ENCODE results near the gene PPIP5K2. TPM values are rescaled to one million over a fixed set of nuclear protein-coding genes. Genes with fewer than 3 reads are reported as not detected.

PPIP5K2 gene
- total and polyA plus RNA-seq, 2 of the 8 experiments (the other 6 are each of a cell fraction or from before 2014, with no cell fraction given) = 14.8 to 46.6 TPM

- H3K14ac ChIP-seq (ENCODE audit: insufficient read length) = no peak overlapping the region
- H2BK15ac ChIP-seq (ENCODE audit: low read length) = no peak overlapping the region
- H3K9me3 ChIP-seq (ENCODE audit: insufficient read depth in 2 of 2, low read depth in 1 of 2, low read length in 1 of 2) = no peaks in the 10 kb centered on the region
- FAIRE-seq (no peak), DNase-seq (ENCODE audit: low read depth in 1 of 2, low spot score in 2 of 2) (no peak)
- POLR2A ChIA-PET (ENCODE audit: partially characterized antibody) = no interaction called here
- no peaks in the 10 kb centered on the region for H3K23me2 ChIP-seq (ENCODE audit: low read depth, low read length)
- no peak overlapping the region for H2BK12ac ChIP-seq (ENCODE audit: low read depth, low read length)
- H3K4me3 ChIP-seq (ENCODE audit: extremely low read depth in 1 of 4, insufficient read depth in 2 of 4, low read depth in 3 of 4, low read length in 4 of 4) = no peak overlapping the region
- no peak overlapping the region for H2BK20ac ChIP-seq (ENCODE audit: low read length)
- no peak overlapping the region for H4K8ac ChIP-seq (ENCODE audit: extremely low read depth, insufficient read depth, low read length)
- H3K56ac ChIP-seq (replicated peaks; ENCODE audit: insufficient read length, low read depth, low read length) = no peak overlapping the region
- peaks cover 0 to 3% (median 1%) of the 10 kb centered on the region in 4 experiments; a peak in 2 of 8 replicates for H3K36me3 ChIP-seq (ENCODE audit: control insufficient read depth in 2 of 4, insufficient read depth in 4 of 4, low read length in 3 of 4)
- H2BK5ac ChIP-seq (ENCODE audit: low read depth, low read length) = no peak overlapping the region
- no peak overlapping the region for H3K4me2 ChIP-seq (ENCODE audit: insufficient read depth in 1 of 2, low read depth in 2 of 2, low read length in 2 of 2)
- no peaks in the 10 kb centered on the region for H3K79me2 ChIP-seq (ENCODE audit: control insufficient read depth in 1 of 2, insufficient read depth in 2 of 2, low read length in 2 of 2)
- no peak overlapping the region for H3K27ac ChIP-seq (ENCODE audit: low read depth, low read length)
- 90% methylated on average over 1 of the region's 1 CpG; no CpG with 5 or more reads in 1 of the 2 experiments for WGBS, 2 experiments (ENCODE audit: extremely low coverage in 1 of 2, insufficient coverage in 1 of 2, insufficient read length in 1 of 2, insufficient replicate concordance in 2 of 2, low coverage in 1 of 2, low lambda C conversion rate in 2 of 2, missing lambda C conversion rate in 1 of 2)
- H4K5ac ChIP-seq (ENCODE audit: insufficient read length, low read depth, low read length) = no peak overlapping the region
- H3K23ac ChIP-seq (ENCODE audit: insufficient read length) = no peak overlapping the region
- CTCF ChIA-PET (ENCODE audit: partially characterized antibody) = interaction anchor here (0.6 to 1.0 kb wide), 3 partner anchors 59 to 309 kb away, joined by 3 to 4 read pairs (median 3); no protein-coding TSS in a partner anchor
- no peak overlapping the region for H3K9ac ChIP-seq (replicated peaks in 1 of 4; ENCODE audit: extremely low read depth in 1 of 4, low read depth in 3 of 4, low read length in 3 of 4)
- H3K4me1 ChIP-seq (replicated peaks in 1 of 4; ENCODE audit: control insufficient read depth in 3 of 4, insufficient read depth in 4 of 4, low read length in 3 of 4) = no peaks in the 10 kb centered on the region
- H2BK120ac ChIP-seq (replicated peaks; ENCODE audit: low read depth, low read length) = no peak overlapping the region
- H3K4ac ChIP-seq (replicated peaks; ENCODE audit: insufficient read length, low read depth, low read length) = no peak overlapping the region
- H4K91ac ChIP-seq (replicated peaks; ENCODE audit: insufficient read length, low read length) = no peak overlapping the region
- no peak overlapping the region for H2AK5ac ChIP-seq (ENCODE audit: low read depth, low read length)
- H4K20me1 ChIP-seq (replicated peaks in 1 of 2; ENCODE audit: control insufficient read depth in 1 of 2, insufficient read depth in 2 of 2, low read length in 2 of 2) = no peaks in the 10 kb centered on the region
- H3K27me3 ChIP-seq (replicated peaks in 1 of 4; ENCODE audit: control insufficient read depth in 3 of 4, extremely low read depth in 1 of 4, insufficient read depth in 3 of 4, low read length in 3 of 4) = no peaks in the 10 kb centered on the region
- H3K79me1 ChIP-seq (ENCODE audit: low read depth, low read length) = no peaks in the 10 kb centered on the region
- no peak overlapping the region for H2AFZ ChIP-seq (ENCODE audit: low read length)
- no peak overlapping the region for H3K18ac ChIP-seq (ENCODE audit: extremely low read depth, low read length)
These were observed 29.3 kb upstream of the PPIP5K2 start for GRCh38 chr5:103090791-103091190.

Measured in H1 (cell line).